Measurements from ENCODE around the gene FFAR3. TPM values are rescaled to one million over a fixed set of nuclear protein-coding genes. Genes with fewer than 3 reads are reported as not detected.

Gene FFAR3
- total and polyA plus RNA-seq, 9 of the 15 experiments (the other 6 are each of a cell fraction or from before 2014, with no cell fraction given): not detected

GRCh38 chr19:35336166-35336955, 21.9 kb upstream of the FFAR3 start (continued):
- TF ChIP-seq, protein P1, sequence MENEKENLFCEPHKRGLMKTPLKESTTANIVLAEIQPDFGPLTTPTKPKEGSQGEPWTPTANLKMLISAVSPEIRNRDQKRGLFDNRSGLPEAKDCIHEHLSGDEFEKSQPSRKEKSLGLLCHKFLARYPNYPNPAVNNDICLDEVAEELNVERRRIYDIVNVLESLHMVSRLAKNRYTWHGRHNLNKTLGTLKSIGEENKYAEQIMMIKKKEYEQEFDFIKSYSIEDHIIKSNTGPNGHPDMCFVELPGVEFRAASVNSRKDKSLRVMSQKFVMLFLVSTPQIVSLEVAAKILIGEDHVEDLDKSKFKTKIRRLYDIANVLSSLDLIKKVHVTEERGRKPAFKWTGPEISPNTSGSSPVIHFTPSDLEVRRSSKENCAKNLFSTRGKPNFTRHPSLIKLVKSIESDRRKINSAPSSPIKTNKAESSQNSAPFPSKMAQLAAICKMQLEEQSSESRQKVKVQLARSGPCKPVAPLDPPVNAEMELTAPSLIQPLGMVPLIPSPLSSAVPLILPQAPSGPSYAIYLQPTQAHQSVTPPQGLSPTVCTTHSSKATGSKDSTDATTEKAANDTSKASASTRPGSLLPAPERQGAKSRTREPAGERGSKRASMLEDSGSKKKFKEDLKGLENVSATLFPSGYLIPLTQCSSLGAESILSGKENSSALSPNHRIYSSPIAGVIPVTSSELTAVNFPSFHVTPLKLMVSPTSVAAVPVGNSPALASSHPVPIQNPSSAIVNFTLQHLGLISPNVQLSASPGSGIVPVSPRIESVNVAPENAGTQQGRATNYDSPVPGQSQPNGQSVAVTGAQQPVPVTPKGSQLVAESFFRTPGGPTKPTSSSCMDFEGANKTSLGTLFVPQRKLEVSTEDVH (IDR thresholded peaks at IDR 0.05; ENCODE audit: low read depth, partially characterized antibody): no peak
- TF ChIP-seq ZFP1 (CRISPR knock-in tag; IDR thresholded peaks at IDR 0.05) (no peak), RUNX1 (IDR thresholded peaks at IDR 0.05; ENCODE audit: low read depth) (no peak)

GRCh38 chr19:35337097-35337983, 20.9 kb upstream of the FFAR3 start:
- Histone ChIP-seq H3K79me2 (ENCODE audit: control insufficient read depth, insufficient read depth, low read length) (no peaks in the 10 kb centered on the region), H3K9ac (ENCODE audit: insufficient read depth in 1 of 2, low read depth in 2 of 2, low read length in 2 of 2) (peak overlapping the region in 1 of 2 experiments; percentile 55; a peak in 1 of 4 replicates), H3K9me3 (replicated peaks; ENCODE audit: control insufficient read depth, insufficient read depth, low read depth, low read length) (no peaks in the 10 kb centered on the region), H2AFZ (ENCODE audit: low read depth, low read length) (no peak overlapping the region), H4K20me1 (replicated peaks; ENCODE audit: control insufficient read depth, insufficient read depth, low read length) (no peaks in the 10 kb centered on the region), H3K27me3 (ENCODE audit: control insufficient read depth in 2 of 2, insufficient read depth in 2 of 2, low read length in 2 of 2) (no peaks in the 10 kb centered on the region), H3K9me1 (ENCODE audit: control insufficient read depth, insufficient read depth, low read length) (no peaks in the 10 kb centered on the region), H3K27ac (ENCODE audit: extremely low read depth, low read depth, low read length) (no peak overlapping the region), H3K4me3 (no peak overlapping the region), H3K36me3 (ENCODE audit: control insufficient read depth, insufficient read depth, low read length) (no peaks in the 10 kb centered on the region), H3K4me2 (ENCODE audit: insufficient read depth, low read length) (no peak overlapping the region), H3K4me1 (replicated peaks in 1 of 2; ENCODE audit: control insufficient read depth in 2 of 2, insufficient read depth in 2 of 2, low read length in 2 of 2) (peaks cover 0 to 16% of the 10 kb centered on the region in 2 experiments; a peak in 2 of 5 replicates)
- TF ChIP-seq DMBX1 (CRISPR knock-in tag; IDR thresholded peaks at IDR 0.05; ENCODE audit: borderline replicate concordance) (no peak), NCOA6 (IDR thresholded peaks at IDR 0.05) (no peak), PRDM10 (IDR thresholded peaks at IDR 0.05; ENCODE audit: partially characterized antibody) (peak; percentile 74), NFATC3 (IDR thresholded peaks at IDR 0.05) (no peak), RBM14 (IDR thresholded peaks at IDR 0.05; ENCODE audit: borderline replicate concordance, insufficient read depth, low read depth, low read length) (no peak)
- intact Hi-C loops (cut with micrococcal nuclease) (no loop called here), in situ Hi-C loops (cut with MboI) (loop anchor here (10.0 kb wide), 1 partner anchor 63 kb away; no protein-coding TSS in a partner anchor)
- BruUV-seq (replicated peaks): no TSS peak
- 50% methylated on average over 22 of the region's 25 CpGs for WGBS (ENCODE audit: insufficient coverage, low coverage, missing lambda C conversion rate)
- FAIRE-seq: no peak
- POLR2A ChIA-PET: interaction anchor here (0.6 to 0.7 kb wide), 3 partner anchors 67 to 945 kb away, joined by 3 to 6 read pairs (median 3); no protein-coding TSS in a partner anchor
- no peak for DNase-seq (ENCODE audit: extremely low read depth in 1 of 4, low spot score in 3 of 4)
- CTCF ChIA-PET (ENCODE audit: low intra/inter-chr PET ratio): no interaction called here
- ATAC-seq: no peak
